Measurements from ENCODE around the gene OR10G7.
A peak's percentile ranks its signal among the peaks of the same experiment; 100 is the strongest.

OR10G7 gene

GRCh38 chr11:124041254-124041653, at the start of gene OR10G7:
Gene OR10G7 (minus strand): TSS chr11:124041325. CDS start chr11:124039001, 2,324 bp downstream.
- DNase-seq (ENCODE audit: low spot score), result no peak

- no peak for DNase-seq (ENCODE audit: low spot score)
Measured at GRCh38 chr11:124085997-124086846, 45.1 kb upstream of the OR10G7 start.

GRCh38 chr11:124085583-124085982, 44.5 kb upstream of the OR10G7 start:
- DNase-seq (ENCODE audit: low spot score), result no peak

GRCh38 chr11:124082371-124082770, 41.2 kb upstream of the OR10G7 start:
- DNase-seq (ENCODE audit: low spot score), result no peak

- DNase-seq (ENCODE audit: low spot score), result no peak
Measured at GRCh38 chr11:124081483-124081882, 40.4 kb upstream of the OR10G7 start.

GRCh38 chr11:124080327-124081001, 39.3 kb upstream of the OR10G7 start:
- no peak for DNase-seq (ENCODE audit: low spot score)

GRCh38 chr11:124079631-124080326, 38.7 kb upstream of the OR10G7 start:
- no peak for DNase-seq (ENCODE audit: low spot score)

- DNase-seq (ENCODE audit: low spot score), result no peak
Measured at GRCh38 chr11:124078591-124078990, 37.5 kb upstream of the OR10G7 start.

- no peak for DNase-seq (ENCODE audit: low spot score)
Measured at GRCh38 chr11:124077266-124077665, 36.1 kb upstream of the OR10G7 start.

GRCh38 chr11:124075841-124076651, 34.9 kb upstream of the OR10G7 start:
- no peak for DNase-seq (ENCODE audit: low spot score)

GRCh38 chr11:124075492-124075840, 34.3 kb upstream of the OR10G7 start:
- no peak for DNase-seq (ENCODE audit: low spot score)

- no peak for DNase-seq (ENCODE audit: low spot score)
Measured at GRCh38 chr11:124074554-124074953, 33.4 kb upstream of the OR10G7 start.

GRCh38 chr11:124072147-124072546, 31.0 kb upstream of the OR10G7 start:
- DNase-seq (ENCODE audit: low spot score), result no peak

GRCh38 chr11:124071623-124071948, 30.5 kb upstream of the OR10G7 start:
- no peak for DNase-seq (ENCODE audit: low spot score)

- peak; percentile 76 for DNase-seq (ENCODE audit: low spot score)
Measured at GRCh38 chr11:124070915-124071622, 29.9 kb upstream of the OR10G7 start.

GRCh38 chr11:124069429-124070401, 28.6 kb upstream of the OR10G7 start:
- DNase-seq (ENCODE audit: low spot score), result peak; percentile 81

GRCh38 chr11:124068601-124069110, 27.5 kb upstream of the OR10G7 start:
- no peak for DNase-seq (ENCODE audit: low spot score)

GRCh38 chr11:124052966-124053365, 11.8 kb upstream of the OR10G7 start:
- DNase-seq (ENCODE audit: low spot score), result no peak

- no peak for DNase-seq (ENCODE audit: low spot score)
Measured at GRCh38 chr11:124050748-124051147, 9.6 kb upstream of the OR10G7 start.

GRCh38 chr11:124043420-124043819, 2.3 kb upstream of the OR10G7 start:
- no peak for DNase-seq (ENCODE audit: low spot score)

Measured in NAMALWA (cell line).